A673 (cell line): ENCODE results near the gene PPARG.

Experiments used
- CTCF ChIP-seq: fragments of 300-800, 200-600 bp; sonication (generic); conservative IDR thresholded peaks from 2 replicates; pipeline ENCODE4 v1.5.1; 2017; ENCODE audit warnings: low read depth, mild to moderate bottlenecking, antibody characterized with exemption, low read length, moderate library complexity, mixed read lengths
- EZH2 ChIP-seq: fragments of 200-600 bp; sonication (generic); IDR thresholded peaks from 2 replicates; pipeline ENCODE4 v1.6.1; 2017; ENCODE audit warnings: borderline replicate concordance, low read depth, mild to moderate bottlenecking, mixed read lengths, antibody characterized with exemption, low read length; ENCODE audit not compliant: poor library complexity, severe bottlenecking

- TF ChIP-seq EZH2: no peak
- no peak for TF ChIP-seq CTCF
Observed at GRCh38 chr3:12427551-12427950, 138.7 kb downstream of the PPARG start.
